ENCODE data around the gene PRKCA. TPM values are rescaled to one million over a fixed set of nuclear protein-coding genes. Genes with fewer than 3 reads are reported as not detected.
"Not testable (repeated sequence)": the region's sequence is repeated elsewhere in the genome, so short reads cannot be mapped to it uniquely, and the experiment has no call there.

The PRKCA gene
- total RNA-seq, 1 donor from 2014 or later, result 168 TPM

- no peak for ATAC-seq
- DNase-seq (ENCODE audit: low spot score), result no peak
- intact Hi-C loops (cut with DNase I), result no loop called here
Observed at GRCh38 chr17:66589892-66590291, 287.5 kb downstream of the PRKCA start.

DNA sequence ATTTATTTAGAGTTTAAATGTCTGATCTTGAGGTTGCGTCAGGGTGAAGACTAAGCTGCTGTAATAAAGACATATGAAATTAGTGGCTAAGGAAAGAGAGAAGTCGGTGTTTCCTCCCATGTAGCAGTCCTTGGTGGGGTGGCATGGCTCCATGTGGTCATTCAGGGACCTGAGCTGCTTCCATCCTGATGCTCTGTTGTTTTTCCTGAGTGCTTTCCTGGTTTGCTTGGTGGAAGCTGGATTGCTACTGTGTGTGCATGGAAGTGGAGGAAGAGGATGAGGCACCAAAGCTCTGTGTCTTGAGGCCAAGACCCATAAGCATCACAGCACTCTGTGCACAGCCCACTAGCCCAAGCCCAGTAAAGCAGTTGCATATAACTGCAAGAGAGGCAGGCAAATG lies 290.7 kb downstream of the PRKCA start:
- DNase-seq (ENCODE audit: low spot score) (no peak), ATAC-seq (no peak)
- intact Hi-C loops (cut with DNase I), result no loop called here

- DNase-seq (ENCODE audit: low spot score) (no peak), ATAC-seq (no peak)
- intact Hi-C loops (cut with DNase I), result no loop called here
Observed at GRCh38 chr17:66595893-66596292, 293.5 kb downstream of the PRKCA start.

DNA sequence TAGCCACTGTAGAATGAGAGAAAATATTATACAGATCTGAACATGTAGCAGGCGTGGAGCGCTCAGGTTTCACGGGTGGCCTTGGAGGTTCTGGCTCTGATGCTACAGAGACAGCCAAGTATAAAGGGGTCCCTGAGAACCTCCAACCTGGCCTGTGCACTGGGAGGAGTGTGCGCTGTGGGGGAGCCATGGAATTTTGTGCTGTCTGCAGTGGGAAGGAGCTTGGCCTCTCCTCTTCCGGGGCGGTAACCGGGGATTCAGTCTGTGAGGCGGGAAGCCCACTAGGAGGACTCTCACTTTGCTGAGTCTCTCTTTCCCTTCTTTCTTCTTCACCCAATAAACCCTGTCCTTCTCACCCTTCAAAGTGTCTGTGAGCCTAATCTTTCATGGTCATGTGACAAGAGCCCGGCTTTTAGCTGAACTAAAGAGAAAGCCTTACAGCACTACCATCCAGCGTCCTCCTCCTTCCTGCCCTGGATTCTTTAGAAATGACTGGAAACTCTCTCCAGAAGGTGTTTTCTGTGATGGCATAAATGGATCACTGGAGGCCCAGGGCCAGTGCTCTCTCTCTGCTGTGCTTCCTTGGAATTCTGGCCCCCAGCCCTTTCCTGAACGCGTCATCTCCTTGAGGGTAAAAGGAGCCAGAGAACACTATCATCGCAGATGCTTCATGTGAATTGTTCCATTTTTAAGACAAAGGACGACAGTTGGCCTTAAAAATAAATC lies 300.4 kb downstream of the PRKCA start:
- DNase-seq (ENCODE audit: low spot score) (no peak), ATAC-seq (peak; percentile 84)

DNA sequence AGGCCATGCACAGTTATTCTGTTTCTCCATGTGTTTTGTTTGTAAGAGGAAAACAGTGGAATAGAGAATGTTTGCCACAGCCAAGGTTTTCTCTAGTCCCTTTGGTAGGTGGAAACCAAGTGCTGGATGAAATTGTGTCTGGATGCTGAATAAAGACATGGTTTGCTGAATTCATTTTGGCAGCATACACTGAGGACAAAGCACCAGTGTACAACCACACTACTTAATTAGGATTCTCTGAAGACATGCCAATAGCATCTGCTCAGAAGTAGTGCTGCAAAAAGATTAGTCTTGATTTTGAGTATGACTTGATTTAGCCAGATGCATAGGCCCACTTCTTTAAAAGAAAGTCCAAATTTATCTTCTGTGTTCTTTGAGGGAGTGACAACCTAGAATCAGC lies 302.0 kb downstream of the PRKCA start:
- no peak for DNase-seq (ENCODE audit: low spot score)
- ATAC-seq, result peak; percentile 93
- intact Hi-C loops (cut with DNase I), result no loop called here

More for the DNA sequence above, 300.4 kb downstream of the PRKCA start:
- intact Hi-C loops (cut with DNase I), result no loop called here

GRCh38 chr17:66605541-66605940 lies 303.1 kb downstream of the PRKCA start:
- intact Hi-C loops (cut with DNase I), result no loop called here
- no peak for DNase-seq (ENCODE audit: low spot score)
- ATAC-seq, result no peak

DNA sequence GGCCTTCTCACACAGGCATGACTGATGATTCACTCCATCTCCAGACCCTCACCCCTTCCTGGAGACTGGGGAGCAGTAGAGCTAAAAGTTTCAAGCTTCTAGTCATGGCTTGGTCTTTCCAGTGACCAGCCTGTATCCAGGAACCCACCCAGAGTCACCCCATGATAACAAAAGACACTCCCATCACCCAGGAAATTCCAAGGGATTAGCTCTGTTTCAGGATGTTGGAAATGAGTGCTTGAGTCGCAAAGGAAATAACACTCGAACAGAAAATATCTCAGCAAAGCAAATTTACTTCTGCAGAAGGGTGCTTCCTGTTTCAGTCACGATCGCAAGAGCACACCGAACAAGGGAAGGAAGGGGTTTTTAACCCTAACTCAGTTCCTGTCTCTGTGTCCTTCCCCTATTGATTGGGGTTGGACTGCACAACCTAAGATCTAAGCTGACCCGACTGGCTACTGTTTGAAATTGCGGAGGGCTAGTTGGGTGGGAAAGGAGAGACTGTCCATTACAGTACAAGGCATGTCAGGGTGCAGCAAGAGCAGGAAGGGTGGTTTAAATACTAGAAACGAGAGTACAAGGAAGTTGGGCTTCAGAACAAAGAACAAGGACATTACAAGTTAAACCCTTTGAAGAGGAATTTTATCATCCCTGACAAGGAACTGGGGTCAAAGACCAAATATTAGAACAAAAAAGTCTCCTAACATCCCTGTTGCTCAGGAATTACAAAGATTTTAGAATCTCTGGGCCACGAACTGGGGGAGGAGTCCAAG lies 308.1 kb downstream of the PRKCA start:
- ATAC-seq (no peak), DNase-seq (ENCODE audit: low spot score) (no peak)
- intact Hi-C loops (cut with DNase I), result no loop called here

GRCh38 chr17:66611397-66611796 lies 309.0 kb downstream of the PRKCA start:
- ATAC-seq, result no peak
- intact Hi-C loops (cut with DNase I), result no loop called here
- no peak for DNase-seq (ENCODE audit: low spot score)

- intact Hi-C loops (cut with DNase I), result no loop called here
- ATAC-seq (no peak), DNase-seq (ENCODE audit: low spot score) (no peak)
Observed at GRCh38 chr17:66612993-66613392, 310.6 kb downstream of the PRKCA start.

DNA sequence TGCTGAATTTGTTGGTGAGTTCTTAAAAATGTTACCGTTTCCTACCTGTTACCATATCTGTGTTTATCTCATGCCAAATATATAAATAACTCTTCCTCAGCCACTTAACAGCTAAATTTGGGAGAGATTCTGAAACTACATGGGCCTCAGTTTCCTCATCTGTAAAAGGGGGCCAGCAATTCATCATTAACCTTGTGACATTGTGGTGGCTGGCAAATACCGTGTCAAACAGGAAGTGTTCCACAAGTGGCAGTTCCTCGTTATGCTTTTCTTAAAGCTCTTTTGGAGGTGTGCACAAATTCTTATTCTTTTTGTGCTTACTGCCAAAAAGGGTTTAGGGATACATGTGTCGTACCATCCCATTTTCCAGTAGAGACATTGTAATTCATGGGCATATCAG lies 312.1 kb downstream of the PRKCA start:
- intact Hi-C loops (cut with DNase I), result no loop called here
- no peak for ATAC-seq

GRCh38 chr17:66619206-66619605 lies 316.8 kb downstream of the PRKCA start:
- DNase-seq (ENCODE audit: low spot score) (no peak), ATAC-seq (no peak)
- intact Hi-C loops (cut with DNase I), result no loop called here

More for the DNA sequence above, 312.1 kb downstream of the PRKCA start:
- DNase-seq (ENCODE audit: low spot score), result no peak

DNA sequence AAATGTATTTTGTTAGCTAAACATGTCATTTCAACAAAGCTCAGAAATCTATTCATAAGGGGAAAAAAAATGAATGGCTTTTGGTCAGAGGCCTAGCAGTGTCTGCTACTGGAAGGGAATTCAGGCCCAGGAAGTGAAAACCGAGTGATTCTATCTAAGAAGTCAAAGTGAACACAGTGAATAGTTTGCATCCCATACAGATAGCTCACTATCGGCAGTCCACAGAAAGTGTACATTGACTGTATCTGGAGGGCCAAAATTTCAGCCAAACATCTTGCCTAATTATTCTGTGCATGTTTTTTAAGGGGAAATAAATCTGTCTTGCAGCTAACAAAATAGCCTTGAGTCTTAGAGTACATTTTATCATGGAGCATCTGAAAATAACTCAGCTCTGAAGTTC lies 318.1 kb downstream of the PRKCA start:
- intact Hi-C loops (cut with DNase I), result no loop called here
- no peak for ATAC-seq
- no peak for DNase-seq (ENCODE audit: low spot score)

GRCh38 chr17:66624630-66625029 lies 322.2 kb downstream of the PRKCA start:
- ATAC-seq; DNase-seq (ENCODE audit: low spot score); intact Hi-C loops (cut with DNase I): not testable (repeated sequence)

DNA sequence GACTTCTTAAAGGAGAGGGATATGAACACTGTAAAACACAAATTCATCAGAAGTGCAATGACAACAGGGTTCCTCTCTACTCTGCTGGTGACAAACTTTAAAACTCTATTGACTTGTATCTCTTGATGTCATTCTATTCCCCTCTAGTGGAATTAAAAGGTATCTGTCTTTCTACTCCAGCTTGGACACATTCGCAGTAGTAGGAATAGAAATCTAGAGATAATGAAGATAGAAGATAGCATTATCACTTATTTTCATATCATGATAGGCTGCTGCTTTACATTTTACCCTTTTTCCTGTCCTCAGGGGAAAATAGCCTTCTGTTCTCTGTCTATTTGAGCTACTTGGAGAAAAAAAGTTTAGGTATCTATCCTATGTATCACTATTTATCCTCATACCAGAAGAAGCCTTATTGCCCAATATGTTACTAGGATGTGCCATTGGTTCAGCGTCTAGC lies 322.9 kb downstream of the PRKCA start:
- ATAC-seq (peak; percentile 51), DNase-seq (ENCODE audit: low spot score) (no peak)
- intact Hi-C loops (cut with DNase I), result no loop called here

DNA sequence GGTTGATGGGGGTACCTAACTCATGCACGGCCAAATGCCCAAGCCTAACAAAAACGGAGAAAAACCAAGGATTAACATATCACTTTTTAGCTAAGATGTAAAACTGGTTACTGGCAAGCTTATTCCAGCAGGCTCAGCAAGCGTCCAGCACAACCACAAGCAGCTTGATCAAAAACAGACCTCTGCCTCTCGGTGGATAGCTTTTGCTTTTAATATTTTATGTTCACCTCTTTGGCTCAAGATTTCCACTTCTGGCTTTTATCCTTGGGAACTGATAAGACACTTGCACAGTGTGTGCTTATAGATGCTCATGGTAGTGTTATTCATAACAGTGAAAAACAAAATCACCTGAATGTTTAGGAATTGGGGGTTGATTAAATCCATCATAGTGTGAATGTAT lies 325.6 kb downstream of the PRKCA start:
- ATAC-seq (no peak), DNase-seq (ENCODE audit: low spot score) (no peak)
- intact Hi-C loops (cut with DNase I), result no loop called here

GRCh38 chr17:66629762-66630161 lies 327.3 kb downstream of the PRKCA start:
- no peak for DNase-seq (ENCODE audit: low spot score)
- no peak for ATAC-seq
- intact Hi-C loops (cut with DNase I), result no loop called here

- DNase-seq (ENCODE audit: low spot score) (no peak), ATAC-seq (no peak)
- intact Hi-C loops (cut with DNase I), result no loop called here
Observed at GRCh38 chr17:66630379-66630778, 328.0 kb downstream of the PRKCA start.

GRCh38 chr17:66630828-66631472 lies 328.5 kb downstream of the PRKCA start:
- no peak for ATAC-seq
- DNase-seq (ENCODE audit: low spot score), result no peak
- intact Hi-C loops (cut with DNase I), result no loop called here

- DNase-seq (ENCODE audit: low spot score), result no peak
- ATAC-seq, result no peak
- intact Hi-C loops (cut with DNase I), result no loop called here
Observed at GRCh38 chr17:66632731-66633130, 330.3 kb downstream of the PRKCA start.
